IPS DF 4.7 (cell line): ENCODE data around the gene SLC25A17.

Experiments used
- DNase-seq: peaks from one replicate; pipeline ENCODE4 v3.0.0-alpha.2; 2013; ENCODE audit warnings: low spot score; ENCODE audit errors: extremely low read depth

The SLC25A17 gene

DNA sequence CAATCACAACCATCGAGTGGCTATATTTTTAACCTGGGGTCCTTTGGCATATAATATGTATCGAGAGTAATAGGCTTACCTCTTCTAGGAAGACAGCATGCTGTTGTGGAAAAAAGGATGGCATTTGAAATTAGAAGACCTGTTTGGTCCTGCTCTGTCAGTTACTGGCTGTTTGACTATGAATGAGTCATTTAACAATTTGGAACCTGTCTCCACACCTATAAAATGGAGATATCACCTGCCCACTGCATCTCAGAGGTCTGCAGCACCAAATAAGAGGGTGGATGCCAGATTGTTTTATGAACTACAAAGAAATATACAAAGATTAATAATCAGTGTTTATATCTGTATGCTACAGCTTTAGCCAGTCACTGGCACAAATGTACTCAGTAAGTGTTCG, 60.8 kb downstream of the SLC25A17 start:
- no peak for DNase-seq

DNA sequence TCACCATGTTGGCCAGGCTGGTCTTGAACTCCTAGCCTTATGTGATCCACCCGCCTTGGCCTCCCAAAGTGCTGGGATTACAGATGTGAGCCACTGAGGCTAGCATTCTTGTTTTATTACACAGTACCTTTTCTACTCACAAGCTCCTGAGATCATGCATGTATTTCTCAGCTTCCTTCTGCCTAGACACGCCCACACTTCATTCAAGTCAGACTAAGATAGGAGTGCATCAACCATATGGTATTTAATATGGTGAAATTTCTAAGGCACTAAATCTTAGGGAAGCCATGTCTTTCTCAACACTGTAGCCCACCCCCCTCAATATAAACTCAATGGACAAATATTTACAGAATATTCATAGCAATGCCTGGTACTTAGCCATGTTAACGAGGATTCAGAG, 62.1 kb downstream of the SLC25A17 start:
- DNase-seq: no peak

DNA sequence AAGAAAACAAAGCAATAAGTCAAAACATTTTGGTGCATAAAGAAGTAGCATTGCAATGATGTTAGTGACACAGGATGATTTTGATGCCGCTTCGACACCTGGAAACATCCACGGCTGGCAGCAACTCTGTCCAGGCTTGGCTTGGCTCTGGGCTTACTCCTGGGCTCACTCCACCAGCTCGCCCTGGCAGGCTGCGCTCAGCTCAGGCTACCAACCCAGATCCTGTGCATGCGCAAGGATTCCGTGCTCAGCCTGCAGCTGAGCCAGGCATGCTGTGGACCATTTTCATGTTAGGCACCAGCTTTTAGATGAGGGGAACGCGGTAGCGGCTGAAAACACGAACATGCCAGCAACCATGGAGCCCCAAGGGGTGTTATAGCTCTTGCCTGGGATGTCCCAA, 66.0 kb downstream of the SLC25A17 start:
- no peak for DNase-seq

DNA sequence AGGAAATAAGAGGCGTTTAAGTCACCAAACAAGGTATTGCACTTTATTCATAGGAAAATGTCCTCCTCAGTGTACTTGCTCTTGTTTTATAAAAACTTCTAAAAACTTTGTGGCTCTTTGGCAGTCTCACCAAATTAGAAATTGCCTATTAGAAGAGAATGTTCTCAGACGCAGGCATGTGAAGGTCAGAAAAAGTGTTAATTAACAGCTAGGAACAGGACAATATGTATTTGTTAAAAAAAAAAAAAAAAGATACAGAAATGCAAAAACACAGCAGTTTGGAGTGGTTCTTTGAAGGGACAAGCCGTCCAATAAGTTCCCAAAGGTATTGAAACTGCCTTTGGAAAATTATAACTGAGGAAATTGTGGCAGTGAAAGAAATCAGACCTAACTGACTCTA, 67.9 kb downstream of the SLC25A17 start:
- no peak for DNase-seq

DNA sequence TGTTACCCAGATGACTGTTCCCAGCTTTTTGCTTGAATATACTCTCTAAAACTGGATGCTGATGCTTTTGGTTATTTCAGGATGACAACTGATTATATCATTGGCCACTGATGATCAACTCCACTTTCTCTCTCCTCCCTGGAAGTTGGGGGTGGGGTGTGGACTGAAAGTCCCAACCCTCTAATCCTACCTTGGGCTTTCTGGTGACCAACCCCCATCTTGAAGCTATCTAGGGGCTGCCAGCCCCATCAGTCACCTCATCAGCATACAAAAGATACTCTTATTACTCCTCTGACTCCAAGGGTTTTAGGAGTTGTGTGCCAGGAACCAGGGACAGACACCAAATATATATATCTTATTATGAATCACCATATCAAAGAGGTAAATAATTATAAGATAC, 69.3 kb downstream of the SLC25A17 start:
- no peak for DNase-seq

DNA sequence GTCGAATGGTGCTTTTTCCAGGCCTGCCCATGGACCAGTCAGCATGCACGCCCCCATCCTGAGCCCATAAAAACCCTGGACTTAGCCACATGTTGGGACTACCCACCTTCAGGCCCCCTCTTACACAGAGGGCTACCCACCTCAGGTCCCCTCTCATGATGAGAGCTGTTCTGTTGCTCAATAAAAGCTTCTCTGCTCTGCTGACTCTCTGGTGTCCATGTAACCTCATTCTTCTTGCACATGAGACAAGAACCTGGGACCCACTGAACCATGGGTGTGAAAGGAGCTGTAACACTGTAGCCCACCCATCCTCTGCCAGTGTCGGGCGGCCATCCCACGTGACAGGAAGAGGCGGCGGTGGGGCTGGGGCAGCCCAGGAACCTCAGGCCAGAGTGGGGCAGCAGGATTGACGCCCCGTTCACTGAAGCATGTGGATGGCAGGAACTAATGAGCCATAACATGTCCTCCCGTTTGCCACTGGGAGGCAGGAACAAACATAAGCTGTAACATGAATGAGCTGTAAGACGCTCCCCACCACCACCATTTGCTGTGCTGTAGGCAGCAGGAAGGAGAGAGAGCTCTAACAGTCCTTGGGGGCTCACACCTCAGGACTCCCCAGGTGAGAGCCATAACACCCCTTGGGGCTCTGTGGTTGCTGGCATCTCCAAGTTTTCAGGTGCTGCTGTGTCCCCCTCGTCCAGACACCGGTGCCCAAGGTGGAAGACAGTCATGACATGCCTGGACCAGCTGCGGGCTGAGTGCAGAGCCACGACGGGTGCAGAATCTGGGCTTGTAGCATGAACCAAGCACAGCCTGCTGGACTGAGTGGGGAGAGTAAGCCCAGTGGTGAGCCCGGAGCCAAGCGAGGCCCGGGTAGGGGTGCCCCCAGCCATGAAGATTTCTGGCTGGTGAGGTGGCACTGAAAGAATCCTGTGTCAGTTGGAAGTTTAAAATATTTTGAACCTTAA, 70.5 kb downstream of the SLC25A17 start:
- DNase-seq: no peak

DNA sequence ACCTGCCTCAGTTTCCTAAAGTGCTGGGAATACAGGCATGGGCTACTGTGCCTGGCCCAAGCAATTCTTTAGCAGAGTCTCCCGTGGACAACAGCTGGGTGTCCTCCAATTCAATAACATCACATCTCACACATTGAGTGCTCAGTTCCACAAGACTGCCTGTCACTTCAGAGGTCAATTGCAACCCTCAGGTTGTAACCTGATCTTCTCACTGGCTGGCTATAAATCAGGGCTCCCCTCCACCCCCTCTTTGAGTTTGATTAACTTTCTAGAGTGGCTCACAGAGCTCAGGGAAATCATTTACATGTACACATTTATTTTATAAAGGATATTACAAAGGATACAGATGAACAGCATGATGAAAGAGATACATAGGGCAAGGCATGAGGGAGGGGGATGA, 71.8 kb downstream of the SLC25A17 start:
- no peak for DNase-seq

DNA sequence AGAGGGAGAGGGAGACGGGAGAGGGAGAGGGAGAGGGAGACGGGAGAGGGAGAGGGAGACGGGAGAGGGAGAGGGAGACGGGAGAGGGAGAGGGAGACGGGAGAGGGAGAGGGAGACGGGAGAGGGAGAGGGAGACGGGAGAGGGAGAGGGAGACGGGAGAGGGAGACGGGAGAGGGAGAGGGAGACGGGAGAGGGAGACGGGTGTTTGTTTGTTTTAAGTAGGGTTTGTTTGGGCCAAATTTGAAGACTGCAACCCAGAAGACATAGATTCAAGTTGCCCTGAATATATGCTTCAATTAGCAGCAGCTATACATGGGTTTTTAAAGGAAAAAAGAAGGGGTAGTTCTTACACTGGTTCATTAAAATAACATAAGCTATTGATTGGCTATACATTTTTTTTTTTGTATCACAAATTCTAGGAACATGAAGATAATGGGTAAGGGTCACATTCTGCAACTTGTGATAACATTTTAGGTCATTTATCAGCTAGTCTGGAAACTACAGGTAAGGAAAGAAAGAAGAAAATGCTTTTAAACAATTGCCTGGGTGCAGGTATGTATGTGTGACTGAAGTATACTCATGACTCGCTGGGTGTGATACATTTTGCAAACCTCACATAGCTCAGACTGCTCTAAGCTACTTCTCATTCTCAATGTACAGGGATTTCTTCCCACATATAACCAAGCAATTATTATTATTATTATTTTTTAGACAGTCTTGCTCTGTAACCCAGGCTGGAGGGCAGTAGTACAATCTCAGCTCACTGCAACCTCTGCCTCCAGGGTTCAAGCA, 72.5 kb downstream of the SLC25A17 start:
- DNase-seq: no peak

DNA sequence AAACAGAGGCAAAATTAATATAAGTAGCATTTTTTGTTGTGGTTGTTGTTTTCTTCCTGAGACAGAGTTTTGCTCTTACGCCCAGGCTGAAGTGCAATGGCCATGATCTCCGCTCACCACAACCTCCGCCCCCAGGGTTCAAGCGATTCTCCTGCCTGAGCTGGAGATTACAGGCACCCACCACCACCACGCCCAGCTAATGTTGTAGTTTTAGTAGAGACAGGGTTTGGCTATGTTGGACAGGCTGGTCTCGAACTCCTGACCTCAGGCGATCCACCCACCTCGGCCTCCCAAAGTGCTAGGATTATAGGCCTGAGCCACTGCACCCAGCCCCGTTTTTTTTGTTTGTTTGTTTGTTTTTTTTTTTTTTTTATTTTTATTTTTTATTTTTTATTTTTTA, 75.4 kb downstream of the SLC25A17 start:
- DNase-seq: no peak

DNA sequence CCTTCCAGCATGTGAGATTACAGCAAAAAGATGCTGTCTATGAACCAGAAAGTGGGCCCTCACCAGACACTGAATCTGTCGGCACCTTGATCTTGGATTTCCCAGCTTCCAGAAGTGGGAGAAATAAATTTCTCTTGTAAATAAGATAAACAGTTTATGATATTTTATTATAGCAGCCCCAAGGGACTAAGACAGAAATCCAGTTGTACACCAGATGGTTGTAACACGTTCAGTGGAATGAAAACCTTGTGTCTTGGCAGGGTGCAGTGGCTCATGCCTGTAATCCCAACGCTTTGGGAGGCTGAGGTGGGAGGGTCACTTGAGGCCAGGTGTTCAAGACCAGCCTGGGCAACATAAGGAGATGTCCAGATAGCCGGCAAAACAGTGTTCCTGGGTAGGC, 78.0 kb downstream of the SLC25A17 start:
- no peak for DNase-seq

DNA sequence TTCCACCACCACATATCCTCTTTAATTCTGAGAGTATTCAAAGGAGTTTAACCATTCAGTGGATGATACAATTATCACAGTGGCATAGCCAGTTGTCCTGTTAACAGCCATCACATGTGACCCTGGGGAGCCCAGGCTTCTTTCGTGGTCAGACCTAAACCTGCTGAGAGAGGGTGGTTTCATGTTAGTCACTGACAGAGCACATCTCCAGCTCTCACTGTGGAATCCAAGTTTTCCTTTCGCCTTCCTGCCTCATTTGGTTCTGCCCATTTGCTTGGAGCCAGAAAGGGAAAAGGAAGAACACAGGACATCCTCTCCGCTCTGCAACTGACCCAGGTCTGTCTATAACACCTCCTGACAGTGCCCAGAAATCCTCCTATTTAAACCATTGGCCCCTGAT, 79.4 kb downstream of the SLC25A17 start:
- DNase-seq: no peak

DNA sequence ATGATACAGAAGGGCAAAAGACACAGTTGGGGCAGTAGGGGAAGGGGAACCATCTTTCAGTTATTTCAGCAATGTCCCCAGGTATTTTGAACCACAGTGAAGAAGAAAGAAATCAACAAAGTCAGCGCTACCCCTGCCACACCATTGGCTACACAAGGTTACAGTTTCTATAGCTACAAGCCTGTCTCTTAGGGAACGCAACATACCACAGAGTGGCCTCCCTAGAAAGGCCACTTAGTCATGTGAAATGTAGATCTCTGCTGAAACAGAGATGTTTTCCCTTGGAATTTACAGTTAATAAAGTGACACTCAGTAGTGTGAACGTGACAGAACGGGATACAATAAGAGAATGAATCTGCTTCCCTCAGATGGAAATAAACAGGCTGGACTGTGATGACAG, 85.2 kb downstream of the SLC25A17 start:
- no peak for DNase-seq

DNA sequence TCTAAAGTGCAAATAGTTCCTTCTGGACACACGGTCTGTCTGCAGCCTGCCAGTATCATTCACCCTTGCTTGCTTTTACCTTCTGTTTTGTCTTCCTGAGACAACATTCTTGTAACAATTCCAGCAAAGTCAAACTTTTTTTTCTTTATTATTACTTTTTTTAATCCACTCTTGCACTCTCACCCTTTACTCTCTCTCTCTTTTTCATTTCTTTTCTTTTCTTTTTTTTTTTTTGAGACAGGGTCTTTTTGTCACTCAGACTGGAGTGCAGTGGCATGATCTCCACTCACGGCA, 86.2 kb downstream of the SLC25A17 start:
- DNase-seq: no peak

DNA sequence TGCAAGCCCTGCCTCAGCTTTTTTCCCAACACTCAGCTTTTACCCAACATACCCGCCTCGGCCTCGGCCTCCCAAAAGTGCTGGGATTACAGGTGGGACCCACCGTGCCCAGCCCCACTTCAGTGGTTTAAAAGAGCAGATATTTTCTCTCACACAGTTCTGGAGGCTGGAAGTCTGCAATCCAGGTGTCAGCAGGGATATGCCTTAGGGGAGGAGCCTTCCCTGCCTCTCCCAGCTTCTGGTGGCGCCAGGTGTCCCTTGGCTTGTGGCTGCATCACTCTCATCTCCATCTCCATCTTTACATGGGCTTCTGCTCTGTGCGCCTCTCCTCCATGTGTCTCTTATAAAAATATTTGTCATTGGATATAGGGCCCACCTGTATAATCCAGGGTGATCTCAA, 89.9 kb downstream of the SLC25A17 start:
- no peak for DNase-seq

DNA sequence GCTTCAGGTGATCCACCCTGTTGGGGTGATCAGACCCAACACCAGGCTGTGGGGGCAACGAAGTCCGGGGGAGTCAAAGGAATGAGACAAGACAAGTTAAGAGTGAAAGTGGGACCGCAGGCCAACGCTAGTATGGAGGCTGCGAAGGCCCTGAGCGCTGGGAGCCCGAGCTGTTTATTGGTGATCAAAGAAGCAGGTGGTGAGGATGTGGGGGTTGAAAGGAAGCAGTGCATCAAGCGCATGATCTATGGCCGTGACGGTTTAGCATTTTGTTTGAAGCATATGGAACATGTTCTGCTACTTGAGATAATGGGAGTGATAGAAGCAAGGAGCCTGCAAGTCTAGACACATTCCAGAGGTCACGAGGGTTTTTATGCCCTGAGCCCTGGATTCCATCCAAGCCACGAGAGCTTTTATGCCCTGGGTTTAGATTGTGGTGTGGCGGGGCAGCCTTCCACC, 90.4 kb downstream of the SLC25A17 start:
- no peak for DNase-seq

DNA sequence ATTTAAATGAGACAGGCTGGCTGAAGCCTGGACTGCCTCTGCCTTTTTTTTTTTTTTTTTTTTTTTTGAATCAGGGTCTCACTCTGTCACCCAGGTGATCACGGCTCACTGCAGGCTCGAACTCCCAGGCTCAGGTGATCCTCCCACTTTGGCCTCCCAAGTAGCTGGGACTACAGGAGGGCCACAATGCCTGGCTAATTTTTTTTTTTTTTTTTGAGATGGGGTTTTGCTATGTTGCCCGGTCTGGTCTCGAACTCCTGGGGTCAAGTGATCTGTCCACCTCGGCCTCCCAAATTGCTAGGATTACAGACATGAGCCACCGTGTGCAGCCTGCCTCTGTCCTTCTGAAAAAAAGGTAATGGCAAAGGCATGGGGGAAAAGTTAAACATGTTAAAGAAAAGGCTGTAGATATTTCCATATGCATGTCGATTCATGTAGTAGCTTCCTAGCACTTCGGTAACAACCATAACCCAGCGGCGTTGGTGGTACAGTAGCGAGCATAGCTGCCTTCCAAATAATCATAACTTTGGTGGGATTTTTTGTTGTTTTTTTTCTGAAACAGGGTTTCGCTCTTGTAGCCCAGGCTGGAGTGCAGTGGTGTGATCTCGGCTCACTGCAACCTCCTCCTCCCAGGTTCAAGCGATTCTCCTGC, 91.1 kb downstream of the SLC25A17 start:
- DNase-seq: no peak

DNA sequence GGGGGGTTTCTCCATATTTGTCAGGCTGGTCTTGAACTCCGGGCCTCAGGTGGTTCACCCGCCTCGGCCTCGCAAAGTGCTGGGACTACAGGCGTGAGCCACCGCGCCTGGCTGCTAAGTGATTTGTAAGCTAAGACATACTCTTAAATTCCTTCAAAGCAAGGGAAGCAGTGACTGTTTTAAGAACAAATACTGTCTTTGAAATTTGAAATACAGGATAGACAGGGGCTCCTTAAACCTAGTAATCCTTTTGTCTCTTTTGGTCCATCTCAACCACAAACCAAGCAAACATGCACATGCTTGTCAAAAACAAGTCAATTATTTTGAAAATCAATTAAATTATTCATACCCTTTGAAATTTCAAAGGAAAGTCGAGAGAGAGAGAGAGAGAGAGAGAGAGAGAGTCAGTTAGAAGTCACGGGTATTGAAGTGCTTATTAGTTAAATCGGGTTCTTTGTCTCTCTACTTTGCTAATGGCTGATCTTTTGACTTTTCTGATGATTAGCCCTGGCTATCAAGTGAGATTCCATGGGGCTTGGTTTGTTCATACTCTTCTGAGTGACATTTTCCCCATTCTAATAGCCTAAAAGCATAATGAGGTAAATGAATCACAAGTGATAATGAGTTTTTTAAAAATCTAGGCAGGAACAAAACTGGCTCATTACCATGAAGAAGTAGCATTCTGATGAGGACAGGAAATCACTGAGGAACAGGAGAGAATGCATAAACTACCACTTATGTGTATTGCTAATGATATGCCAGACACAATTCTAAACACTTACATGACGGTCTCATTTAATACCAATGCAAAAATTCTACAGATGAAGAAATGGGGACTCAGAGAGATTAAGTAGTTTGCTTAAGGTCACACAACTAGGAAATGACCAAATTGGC, 91.8 kb downstream of the SLC25A17 start:
- DNase-seq: no peak

DNA sequence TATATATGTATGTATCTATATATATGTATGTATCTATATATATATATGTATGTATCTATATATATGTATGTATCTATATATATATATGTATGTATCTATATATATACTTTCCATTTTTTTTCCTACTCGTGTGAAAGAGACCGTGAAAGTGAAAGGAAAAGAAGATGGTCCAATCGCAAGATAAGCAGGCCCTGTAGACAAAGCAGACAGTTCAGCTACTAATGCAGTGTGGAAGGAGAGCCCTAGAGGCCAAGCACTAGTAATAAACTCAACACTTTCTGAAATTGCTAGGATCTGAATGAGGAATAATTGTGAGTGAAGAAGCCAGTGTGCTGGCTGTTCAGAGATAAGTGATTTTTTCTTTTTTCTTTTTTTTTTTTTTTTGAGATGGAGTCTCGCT, 92.6 kb downstream of the SLC25A17 start:
- DNase-seq: no peak

DNA sequence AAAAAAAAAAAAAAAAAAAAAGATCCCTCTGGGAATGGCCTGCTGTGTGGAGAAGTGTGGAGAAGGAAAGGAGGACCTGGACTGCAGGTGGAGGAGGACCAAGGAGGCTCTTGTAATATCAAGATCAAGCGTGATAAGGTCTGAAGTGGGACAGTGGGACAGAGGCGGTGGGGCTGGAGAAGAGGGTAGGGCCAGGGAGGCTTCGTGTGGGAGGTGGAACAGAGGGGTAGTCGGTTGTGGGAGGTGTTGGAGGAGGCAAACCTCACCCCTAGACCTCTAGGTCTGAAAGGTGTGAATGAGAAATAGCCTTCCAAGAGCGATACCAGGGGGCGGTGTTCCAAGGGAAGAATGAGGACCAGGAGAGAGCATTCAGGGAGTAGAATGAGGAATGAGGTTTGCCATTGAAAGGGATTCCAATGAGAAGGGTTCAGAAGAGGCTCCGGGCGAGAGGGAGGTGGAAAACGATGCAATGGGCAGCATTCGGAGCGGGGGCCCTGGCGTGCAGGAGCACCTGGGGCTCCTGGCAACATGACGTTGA, 95.7 kb downstream of the SLC25A17 start:
- no peak for DNase-seq

DNA sequence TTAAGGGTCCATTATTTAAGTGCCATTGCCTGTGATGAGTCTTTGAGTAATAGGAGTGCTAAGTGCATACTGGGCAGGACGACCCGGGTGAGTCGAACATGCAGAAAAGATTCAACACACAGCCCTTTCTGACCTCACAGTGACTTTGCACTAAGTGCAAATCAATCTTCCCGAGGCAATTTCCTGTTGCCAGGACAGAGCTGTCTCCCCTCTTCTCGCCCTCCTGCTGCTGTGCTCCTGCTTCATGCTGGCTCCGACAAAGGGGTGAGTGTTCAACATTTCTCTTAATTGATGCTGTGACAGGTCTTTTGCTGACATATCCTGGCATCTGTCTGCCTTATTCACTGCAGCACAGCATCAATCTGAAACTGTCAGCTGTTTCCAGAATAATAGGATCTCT, 97.9 kb downstream of the SLC25A17 start:
- no peak for DNase-seq
